ENCODE results near the gene TIMM13.
A peak's percentile ranks its signal among the peaks of the same experiment; 100 is the strongest.

TIMM13 gene

DNA sequence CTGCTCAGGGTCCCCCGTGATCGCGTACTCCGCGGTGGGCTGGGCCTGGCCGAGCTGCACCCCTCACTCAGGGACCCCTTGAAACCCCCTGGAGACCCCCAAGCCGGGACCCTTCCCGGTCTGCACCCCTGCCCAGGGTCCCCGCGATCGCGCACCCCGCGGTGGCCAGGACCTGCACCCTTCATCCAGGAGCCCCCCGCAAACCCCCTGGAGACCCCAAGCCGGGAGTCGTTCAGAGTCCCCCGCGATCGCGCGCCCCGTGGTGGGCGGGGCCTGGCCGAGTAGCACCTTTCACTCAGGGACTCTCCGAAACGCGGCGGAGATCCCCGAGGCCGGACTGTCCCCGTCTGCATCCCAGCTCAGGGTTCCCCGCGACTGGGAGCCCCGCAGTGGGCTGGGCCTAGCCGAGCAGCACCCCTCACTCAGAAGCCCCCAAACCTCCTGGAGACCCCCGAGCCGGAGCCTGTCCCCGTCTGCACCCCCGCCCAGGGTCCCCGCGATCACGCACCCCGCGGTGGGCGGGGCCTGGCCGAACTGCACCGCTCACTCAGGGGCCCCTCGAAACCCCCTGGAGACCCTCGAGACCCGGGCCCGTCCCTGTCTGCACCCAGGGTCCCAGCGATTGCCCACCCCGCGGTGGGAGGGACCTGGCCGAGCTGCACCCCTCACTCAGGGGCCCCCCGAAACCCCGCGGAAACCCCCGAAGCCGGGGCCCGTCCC lies 28.6 kb upstream of the TIMM13 start:
- DNase-seq (ENCODE audit: low read depth in 4 of 4, low spot score in 1 of 4), result peak in 2 of 4 experiments; percentile 19 to 44

DNA sequence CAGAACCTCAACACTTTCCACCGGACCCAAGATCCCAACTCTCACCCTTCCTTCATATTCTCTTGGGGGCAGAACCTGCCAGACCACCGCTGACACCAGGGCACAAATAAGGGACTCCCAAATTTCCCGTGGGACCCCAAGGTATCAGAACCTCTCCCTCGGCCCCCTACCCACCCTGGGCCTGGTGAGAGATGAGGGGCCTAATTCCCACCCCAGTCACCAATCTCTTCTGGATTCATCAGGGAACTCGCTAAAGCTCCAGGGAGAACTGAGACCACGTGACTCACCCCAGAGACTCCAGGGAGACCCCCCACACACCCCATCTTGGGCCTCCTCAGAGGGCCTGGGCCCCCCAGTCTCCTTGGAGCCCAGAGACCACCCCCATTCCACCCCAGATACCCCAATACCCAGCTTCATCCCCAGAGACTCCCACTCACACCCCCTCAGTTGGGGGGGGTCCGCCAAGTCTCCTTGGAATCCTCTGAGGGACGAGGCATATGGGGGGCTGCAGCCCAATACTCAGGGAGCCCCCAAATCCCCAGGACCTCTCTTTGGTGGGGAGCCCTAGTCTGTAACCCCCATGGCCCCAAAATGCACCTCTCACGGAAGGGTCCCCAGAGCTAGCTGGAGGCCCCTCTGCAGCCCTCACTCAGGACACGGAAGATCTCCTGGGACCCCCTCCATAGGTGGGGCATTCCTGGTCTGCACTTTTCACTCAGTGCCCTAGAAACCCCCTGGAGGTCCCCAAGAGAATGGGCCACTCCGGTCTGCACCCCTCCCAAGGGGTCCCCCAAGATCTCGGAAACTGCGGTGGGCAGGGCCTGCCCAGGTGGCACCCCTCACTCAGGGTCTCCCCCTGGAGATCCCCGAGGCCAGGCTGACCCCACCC lies 27.8 kb upstream of the TIMM13 start:
- no peak for DNase-seq (ENCODE audit: low read depth in 4 of 4, low spot score in 1 of 4)

DNA sequence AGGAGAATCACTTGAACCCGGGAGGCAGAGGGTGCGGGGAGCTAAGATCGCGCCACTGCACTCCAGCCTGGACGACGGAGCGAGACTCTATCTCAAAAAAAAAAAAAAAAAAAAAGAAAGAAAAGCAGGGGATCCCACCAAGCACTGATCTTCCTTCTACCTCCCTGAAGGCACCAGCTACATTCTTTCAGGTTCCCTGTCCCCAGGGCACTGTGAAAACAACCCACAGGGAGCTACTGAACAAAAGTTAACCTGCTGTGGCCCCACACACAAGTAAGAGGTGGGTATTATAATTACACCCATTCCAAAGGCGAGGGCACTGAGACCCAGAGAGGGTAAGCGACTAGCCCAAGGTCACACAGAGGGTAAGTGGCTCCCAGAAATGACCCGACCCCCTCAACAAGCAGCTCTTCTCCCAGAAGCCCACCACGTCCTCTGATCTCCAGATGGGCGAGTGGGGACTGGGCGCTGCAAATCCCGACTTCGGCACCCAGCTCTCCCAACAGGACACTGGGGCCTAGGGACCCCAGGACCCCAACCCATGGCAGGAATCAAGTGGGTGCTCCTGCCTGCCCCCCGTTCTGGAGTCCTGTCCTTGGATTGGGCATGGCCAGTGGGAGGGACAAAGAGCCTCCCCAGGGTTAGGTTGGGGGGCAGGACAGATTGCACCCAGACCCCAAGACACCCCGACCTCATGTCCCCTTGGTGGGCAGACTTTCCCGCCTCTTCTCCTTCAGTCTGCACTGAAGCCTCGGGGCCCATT lies 27.0 kb upstream of the TIMM13 start:
- no peak for DNase-seq (ENCODE audit: low read depth in 4 of 4, low spot score in 1 of 4)

DNA sequence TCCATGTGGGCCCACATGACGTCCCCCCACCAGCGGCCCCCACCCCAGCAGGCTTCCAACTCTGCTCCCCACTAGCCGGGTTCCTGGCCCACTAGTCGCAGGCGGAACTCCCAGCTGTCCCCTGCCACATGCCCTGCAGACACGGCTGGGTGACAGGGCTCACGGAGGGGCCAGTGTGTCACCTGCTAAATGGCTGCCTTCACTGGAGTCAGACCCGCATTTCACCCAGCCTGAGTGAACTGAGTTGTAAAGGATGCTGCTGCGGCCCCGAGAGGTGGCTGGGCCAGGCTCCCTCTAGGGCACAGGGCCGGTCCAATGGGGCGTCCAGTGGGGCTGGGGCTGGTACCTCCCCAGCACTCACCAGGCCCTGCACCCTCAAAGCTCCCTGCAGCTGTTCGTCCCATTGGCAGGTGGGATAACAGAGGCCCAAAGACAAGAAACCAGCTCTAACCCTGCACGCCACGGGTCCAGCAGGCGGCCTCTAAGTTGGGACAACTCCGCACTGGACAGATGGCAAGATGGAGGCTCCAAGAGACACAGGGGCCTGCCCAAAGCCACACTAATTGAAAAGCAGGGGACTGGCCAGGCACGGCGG lies 26.1 kb upstream of the TIMM13 start:
- no peak for DNase-seq (ENCODE audit: low read depth in 4 of 4, low spot score in 1 of 4)

DNA sequence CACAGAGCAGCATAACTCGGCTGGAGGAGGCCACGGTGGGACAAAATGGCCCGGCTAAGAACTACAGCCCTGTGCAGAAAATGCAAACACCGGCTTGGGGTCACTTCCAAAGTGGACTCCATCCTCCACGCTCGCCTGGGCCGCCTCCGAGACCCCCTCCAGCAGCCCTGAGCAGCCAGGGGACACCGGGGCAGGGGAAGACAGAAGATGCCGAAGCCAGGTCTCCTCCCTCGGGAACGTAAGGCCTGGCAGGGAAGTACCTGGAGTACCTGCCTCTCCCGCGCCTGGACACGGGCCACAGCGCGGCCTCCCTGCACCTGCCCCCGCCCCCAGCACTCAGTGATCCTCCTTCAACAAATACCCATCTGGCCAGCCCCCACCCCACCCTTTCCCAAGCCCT lies 24.4 kb upstream of the TIMM13 start:
- DNase-seq (ENCODE audit: low read depth in 4 of 4, low spot score in 1 of 4), result no peak

DNA sequence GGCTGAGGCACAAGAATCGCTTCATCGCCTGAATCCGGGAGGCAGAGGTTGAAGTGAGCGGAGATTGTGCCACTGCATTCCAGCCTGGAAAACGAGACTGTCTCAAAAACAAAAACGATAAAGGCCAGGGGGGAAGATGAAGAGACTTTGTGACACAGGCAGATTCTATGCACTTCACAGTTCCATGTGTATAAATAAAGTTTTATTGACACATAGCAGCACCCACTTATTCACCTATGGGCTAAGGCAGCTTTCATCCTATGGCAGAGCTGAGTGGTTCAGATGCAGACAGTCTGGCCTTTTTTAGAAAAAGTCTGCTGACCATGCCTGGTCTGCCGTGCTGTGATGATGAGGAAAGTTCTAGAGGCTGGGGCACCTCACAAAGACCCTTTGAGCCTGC lies 23.8 kb upstream of the TIMM13 start:
- DNase-seq (ENCODE audit: low read depth in 4 of 4, low spot score in 1 of 4), result no peak

DNA sequence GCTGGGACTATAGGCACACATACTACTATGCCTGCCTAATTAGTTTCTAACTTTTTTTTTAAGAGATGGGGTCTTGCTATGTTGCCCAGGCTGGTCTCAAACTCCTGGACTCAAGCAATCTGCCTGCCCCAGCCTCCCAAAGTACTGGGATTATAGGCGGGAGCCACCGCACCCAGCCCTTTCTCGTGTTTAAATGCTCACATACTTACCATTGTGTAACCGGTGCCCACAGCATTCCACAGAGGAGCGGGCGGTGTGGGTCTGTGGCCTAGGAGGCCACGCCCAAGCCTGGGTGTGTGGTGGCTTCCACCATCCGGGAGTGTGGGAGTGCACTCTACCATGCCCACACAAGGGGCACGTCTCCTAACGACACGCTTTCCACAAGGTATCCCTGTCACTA lies 21.6 kb upstream of the TIMM13 start:
- no peak for DNase-seq (ENCODE audit: low read depth in 4 of 4, low spot score in 1 of 4)

DNA sequence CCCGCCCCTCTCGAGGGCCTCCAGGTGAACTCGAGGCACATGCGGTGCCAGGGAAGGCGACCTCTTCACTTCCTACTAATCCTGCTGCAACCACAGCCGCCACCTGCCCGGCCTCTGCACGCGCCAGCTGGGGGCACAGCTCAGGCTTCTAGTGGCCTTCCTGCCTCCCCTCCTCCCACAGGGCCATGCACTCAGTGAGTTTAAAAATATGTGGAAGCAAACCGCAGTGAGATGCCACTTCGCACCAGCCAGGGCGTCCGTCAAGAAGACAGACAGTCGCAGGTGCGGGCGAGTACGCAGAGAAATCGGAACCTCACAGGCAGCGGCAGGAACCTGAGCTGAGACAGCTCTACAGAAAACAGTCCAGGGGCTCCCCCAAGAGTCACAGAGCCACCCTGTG lies 19.0 kb upstream of the TIMM13 start:
- DNase-seq (ENCODE audit: low read depth in 4 of 4, low spot score in 1 of 4), result no peak

DNA sequence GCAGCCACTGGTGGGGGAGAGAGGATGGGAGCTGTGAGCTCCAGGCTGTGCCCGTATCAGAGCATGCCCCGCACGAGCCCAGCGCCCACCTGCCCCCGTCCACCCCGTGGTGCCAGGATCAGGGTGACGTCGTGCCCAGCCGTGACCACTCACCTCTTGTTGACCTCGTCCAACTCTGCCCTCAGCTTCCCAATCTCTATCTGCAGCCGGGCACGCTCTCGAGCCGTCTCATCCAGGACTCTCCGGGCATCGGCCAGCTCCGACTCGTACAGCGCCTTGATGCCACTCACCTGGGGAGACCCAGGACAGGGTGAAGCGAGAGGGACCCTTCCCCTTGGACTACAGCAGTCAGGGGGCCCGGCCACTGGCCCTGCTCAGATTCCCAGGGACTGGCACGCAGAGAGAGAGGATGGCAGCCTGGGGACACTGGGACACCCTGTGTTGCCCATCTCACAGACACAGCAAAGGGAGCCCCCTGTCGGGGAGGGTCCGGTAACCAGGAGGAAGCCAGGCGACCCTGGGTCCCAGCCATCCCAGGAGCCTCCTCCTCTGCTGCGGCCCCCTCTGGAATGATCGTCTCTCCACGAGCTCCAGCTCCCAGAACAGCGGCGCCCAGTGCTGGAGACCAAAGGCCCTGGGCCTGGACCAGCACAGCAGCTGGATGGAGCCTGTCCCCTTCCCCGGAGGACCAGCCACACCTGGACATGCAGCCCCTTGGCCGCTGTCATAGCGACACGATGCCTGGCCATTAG lies 17.0 kb upstream of the TIMM13 start:
- DNase-seq (ENCODE audit: low read depth in 4 of 4, low spot score in 1 of 4), result no peak

DNA sequence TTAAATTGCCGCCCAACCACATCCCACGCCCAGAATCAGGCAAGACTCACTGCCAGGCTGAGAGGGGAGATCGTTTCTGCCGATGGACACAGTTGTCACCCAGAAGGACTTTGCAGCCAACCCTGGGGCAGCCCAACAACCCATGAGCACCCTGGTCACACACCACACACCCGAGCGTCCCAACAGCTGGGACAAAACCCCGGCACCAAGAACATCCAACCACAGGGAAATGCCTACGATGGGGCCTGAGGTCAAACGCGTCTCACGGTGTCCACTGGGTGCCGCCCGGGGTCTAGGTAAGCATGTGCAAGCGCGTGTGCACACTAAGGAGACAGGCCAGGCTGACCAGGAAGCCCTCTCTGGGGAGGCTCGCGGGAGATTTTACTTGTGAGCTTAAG lies 16.4 kb upstream of the TIMM13 start:
- no peak for DNase-seq (ENCODE audit: low read depth in 4 of 4, low spot score in 1 of 4)

DNA sequence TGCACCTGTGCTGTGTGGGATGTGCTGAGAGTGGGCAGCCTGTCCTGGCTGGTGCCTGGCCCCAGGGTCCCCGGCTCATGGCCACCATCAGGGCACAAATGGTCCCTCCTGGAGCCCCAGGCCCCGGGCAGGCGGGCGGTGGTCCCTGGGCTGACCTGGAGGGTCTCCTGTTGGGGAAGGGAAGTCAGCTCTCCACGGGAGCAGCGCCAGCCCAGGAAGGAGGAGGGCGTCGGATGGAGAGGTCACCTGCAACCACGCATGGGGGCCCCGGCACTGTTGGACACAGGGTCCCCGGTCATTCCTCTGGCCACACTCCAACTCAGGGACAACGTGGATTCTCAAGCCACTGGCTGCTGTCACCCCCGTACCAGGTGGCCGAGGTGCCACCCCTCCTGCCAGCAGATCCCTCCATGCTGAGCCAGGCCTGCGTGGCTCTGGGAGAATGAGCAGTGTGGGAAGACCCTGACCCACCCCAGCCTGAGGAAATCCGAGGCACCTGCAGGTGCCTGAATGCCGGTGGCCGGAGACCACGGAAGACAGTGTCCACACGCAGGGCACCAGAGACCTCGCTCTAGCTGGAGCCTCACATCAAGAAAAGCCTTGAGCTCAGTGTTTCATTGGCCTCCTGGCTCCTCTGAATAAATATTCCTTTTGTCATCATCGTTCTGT lies 15.9 kb upstream of the TIMM13 start:
- DNase-seq (ENCODE audit: low read depth in 4 of 4, low spot score in 1 of 4), result no peak

DNA sequence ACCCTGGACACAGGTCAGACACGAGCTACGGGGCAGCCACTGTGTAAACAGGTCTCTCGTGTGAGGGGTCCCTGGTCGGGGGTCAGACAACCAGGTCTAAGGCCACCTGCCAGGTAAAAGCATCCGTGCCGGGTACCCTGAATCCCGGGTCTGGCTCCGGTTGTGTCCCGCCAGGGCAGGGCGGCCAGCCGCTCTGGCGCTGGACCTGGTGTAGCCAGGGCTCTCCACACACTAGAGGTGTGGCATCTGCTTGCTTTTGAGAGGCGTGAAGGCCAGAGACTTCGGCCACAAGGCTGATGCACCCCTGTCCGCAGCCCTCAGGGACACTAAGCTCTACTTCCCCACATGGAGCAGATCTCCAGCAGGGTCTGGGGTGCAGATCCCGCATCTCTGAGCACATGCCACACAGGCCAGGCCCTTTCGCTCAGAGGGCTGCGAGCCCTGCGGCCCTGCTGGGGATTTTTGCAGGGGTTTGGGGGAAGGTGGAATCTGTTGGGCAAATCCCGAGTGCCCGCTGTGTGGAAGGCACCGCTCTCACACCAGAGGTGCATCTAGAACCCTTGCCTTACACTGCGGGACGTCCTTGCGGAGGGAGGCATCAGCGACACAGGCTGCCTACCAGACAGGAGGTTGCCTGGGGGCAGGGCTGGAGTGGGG lies 13.8 kb upstream of the TIMM13 start:
- no peak for DNase-seq (ENCODE audit: low read depth in 4 of 4, low spot score in 1 of 4)

DNA sequence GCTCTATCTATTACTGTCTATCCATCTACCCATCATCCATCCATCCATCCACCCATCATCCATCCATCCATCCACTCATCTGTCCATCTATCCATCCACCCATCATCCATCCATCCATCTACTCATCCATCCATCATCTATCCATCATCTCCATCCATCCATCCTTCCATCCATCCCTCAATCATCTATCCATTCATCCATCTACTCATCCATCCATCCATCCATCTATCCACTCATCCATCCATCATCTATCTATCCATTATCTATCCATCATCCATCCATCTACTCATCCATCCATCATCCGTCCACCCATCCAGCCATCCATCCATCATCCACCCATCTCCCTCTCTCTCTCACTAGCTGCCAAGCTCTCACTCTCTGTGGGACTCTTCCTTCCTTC lies 13.1 kb upstream of the TIMM13 start:
- DNase-seq (ENCODE audit: low read depth in 4 of 4, low spot score in 1 of 4), result no peak

DNA sequence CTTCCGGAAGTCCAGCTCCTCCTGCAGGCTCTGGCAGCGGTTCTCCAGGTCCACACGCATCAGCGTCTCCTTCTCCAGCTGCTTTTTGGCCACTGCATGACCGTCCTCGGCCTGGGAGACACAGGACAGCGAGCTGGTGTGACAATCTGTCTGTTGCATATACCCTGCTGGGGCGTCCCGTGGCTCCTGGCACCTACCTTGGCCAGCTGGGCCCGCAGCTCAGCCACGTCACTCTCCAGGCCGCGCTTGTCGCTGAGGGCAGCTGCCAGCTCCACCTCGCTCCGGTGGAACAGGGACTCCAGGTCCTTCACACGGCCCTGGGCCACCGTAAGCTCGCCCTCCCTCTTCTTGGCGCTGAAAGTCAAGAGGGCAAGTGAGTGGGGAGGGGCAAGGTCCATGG lies 10.8 kb upstream of the TIMM13 start:
- no peak for DNase-seq (ENCODE audit: low read depth in 4 of 4, low spot score in 1 of 4)

DNA sequence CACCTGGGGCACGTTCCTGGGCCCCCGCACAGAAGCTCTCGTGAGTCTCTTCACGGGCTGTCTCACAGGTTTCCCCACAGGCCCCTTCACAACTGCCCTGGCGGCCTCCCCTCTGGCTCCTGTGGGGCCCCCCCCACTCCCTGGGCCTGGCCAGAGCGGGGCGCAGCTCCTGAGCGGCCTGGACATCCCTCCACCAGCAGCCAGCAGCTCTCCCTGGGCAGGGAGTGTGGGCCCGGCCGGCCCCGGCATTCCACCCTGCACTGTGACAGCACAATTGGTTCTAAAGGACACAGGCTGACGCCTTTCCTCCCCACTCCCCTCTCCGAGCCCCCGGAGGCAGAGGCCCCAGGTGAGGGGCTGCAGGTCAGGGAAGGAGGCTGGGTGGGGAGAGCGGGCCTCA lies 9.5 kb upstream of the TIMM13 start:
- DNase-seq (ENCODE audit: low read depth in 4 of 4, low spot score in 1 of 4), result no peak

DNA sequence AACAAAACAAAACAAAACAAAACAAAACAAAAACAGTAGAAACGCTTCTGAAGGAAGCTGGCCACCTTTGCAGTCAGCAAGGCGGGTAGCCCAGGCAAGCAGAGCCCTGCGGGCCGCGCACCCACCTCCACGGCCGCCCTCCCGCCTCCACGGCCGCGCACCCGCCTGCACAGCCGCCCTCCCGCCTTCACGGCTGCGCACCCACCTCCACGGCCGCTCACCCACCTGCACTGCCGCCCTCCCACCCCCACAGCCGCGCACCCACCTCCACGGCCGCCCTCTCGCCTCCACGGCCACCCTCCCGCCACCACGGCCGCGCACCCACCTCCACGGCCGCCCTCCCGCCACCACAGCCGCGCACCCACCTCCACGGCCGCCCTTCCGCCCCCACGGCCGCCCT lies 9.0 kb upstream of the TIMM13 start:
- DNase-seq (ENCODE audit: low read depth in 4 of 4, low spot score in 1 of 4), result no peak

DNA sequence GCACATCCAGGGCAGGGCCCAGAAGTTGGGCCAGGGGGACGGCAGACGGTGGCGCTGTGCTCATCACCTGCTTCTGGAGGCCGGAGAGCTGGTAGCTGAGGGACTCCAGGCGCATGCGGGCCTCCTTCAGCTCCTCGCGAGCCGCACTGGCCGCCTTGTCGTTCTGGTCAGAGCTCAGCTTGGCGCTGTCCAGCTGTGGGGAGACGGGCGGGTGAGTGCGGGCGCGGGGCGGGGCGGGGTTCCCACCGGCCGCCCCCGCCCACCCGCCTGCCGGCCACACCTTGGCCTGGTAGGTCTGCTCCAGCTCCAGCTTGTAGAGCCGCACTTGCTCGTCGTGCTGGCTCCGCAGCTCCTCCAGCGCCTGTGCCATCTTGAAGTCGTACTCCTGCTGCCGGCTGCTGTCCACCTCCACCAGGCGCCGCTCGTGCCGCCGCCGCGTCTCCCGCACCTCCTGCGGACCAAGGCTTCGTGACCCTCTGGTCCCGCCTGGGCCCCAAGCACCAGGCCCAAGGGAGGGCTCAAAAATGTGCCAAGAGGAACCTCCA lies 7.4 kb upstream of the TIMM13 start:
- no peak for DNase-seq (ENCODE audit: low read depth in 4 of 4, low spot score in 1 of 4)

DNA sequence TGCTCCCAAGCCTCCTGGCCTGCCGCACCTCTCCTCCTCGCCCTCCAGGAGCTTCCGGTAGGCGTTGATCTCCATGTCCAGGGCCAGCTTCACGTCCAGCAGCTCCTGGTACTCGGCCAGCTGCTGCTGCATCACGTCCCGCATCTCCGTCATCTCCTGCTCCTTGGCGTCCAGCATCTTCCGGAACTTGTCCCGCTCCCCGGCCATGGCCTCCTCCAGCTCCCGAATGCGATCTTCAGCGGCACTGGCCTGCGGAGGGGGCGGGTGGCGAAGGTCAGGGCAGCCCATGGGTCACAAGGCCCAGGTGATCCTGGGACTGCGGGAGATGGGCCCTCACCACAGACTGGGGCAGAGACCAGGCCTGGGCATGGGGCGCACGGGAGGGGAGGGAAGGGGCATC lies 6.9 kb upstream of the TIMM13 start:
- DNase-seq (ENCODE audit: low read depth in 4 of 4, low spot score in 1 of 4), result no peak

DNA sequence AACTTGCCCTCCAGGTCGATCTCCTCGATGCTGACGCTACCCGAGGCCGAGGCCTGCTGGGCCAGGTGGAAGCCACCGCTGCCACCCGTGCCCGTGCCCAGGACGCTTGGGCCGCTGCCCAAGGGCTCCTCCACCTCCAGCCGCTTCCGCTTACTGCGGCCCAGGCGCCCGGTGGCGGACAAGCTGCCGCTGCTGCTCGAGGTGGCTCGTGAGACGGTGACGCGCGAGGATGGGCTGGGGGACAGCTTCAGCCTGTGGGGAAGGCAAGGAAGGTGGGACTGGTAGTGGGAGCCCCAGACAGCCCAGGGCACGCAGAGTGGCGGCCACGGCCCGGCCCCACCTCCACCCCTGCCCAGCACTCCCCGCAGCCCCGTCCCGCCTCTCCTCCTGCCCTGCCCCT lies 6.5 kb upstream of the TIMM13 start:
- no peak for DNase-seq (ENCODE audit: low read depth in 4 of 4, low spot score in 1 of 4)
